Retina (tissue), 1 donor: ENCODE results near the gene TBC1D17.
A peak's percentile ranks its signal among the peaks of the same experiment; 100 is the strongest.

Experiments
- DNase-seq: peaks from one replicate; pipeline ENCODE4 v3.0.0-alpha.2; 2016

Gene TBC1D17

DNA sequence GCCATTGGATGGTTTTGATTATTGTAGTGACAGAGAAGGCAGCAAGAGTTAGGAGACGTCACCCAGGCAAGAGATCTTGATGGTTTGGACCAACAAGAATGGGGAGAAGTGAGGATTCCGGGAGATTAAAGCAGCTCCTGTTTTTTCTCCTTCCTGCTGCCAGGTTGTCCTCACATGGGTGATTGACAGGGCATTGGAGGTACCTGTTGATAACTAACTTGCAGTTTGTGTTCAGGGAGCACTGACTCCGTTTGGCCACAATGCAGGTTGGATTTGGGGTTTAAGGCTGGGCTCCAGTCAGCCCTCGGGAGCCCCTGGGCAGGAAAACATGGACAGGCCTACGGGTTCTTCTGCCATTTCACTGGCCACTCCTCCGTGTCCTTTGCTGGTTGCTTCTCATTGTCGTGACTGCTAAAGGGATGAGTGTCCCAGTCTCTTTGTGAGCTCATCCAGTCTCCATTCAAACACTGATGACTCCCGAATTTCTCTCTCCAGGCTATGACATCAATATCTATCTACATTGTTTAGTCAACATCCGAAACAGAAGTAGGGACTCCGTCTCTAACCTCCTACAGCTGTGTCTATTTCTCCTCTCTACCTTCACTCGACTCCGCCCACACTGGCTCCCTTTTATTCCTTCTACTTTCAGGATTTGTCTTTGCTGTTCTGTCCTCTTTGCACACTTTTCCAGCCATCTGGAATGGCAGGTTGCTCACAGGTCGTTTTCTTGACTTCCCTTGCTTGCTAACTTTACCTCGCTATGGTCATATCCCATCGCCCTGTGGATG, 27.9 kb upstream of the TBC1D17 start:
- no peak for DNase-seq

DNA sequence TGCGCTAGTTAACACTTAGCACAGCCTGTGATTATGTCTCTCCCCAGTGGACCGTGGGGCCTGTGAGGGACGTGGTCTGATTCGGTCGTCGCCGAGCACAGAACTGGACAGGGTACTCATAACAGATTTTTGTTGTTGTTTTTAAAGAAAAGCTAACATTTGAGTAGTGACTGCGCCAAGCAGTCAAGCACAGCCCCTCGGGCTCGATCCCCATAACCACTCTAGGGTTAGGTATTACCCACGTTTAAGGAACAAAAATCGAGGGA, 27.3 kb upstream of the TBC1D17 start:
- no peak for DNase-seq

- peak; percentile 98 for DNase-seq
These were observed 26.8 kb upstream of the TBC1D17 start, which contains the start of gene PTOV1 for GRCh38 chr19:49850487-49851342. TSS of gene PTOV1 (plus strand) at chr19:49851159.

DNA sequence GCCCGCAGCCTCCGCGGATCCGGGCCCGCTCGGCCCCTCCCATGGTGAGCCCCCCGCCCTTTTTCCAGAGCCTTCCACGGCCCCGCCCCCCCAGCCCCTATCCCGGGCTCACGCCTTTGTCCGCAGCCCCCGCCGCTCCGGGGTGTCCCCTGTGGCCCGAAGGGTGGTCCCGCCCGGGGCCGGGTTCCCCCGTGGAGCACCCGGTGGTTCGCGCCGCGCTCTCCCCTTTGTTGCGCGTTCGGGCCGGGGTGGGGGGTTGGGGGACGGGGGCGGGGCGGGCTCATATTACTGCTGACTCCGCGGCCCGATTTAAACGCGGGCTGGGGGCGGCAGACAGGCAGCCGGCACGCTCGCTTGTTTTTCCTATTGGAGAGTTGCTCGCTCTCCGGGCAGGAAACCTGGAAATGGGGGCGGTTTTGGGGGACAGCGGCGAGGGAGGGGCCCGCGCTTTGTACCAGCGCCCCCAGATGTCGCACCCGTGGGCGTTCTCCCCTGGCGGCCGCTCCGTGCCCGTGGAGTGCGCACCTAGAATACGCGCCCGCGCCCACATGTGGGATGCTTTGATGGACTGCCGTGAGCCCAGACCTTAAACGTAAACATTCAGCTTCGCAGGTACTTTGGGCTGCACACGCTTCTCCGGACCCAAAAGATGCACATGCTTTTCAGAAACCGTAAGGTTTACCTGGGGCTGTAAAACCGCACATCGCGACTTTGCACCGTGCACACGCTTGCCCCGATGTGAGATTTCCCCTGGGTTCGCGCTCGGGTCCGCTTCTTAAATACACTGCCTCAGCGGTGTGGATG, 25.8 kb upstream of the TBC1D17 start:
- no peak for DNase-seq

DNA sequence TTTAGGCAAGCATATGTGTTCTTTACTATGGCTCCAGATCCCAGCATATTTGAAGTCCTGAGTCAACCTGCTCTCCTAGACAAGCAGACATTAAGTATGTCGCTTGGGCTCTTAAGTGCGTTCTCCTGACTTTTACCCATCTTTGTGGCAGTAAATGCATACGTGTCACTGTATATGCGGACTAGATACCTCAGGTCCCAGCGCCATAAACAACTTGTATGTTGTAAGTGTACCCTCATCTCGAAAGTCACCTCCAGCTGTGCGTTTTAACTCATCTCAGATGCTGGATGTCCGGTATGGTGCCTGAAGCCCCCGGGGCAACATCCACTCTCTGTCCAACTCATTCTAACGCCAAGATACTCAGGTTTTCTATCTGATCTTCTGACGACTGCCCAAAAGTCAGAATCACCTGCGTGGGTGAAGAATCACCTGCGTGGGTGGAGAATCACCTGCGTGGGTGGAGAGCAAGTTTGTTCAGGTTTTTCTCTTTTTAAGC, 24.8 kb upstream of the TBC1D17 start:
- DNase-seq, result no peak

DNA sequence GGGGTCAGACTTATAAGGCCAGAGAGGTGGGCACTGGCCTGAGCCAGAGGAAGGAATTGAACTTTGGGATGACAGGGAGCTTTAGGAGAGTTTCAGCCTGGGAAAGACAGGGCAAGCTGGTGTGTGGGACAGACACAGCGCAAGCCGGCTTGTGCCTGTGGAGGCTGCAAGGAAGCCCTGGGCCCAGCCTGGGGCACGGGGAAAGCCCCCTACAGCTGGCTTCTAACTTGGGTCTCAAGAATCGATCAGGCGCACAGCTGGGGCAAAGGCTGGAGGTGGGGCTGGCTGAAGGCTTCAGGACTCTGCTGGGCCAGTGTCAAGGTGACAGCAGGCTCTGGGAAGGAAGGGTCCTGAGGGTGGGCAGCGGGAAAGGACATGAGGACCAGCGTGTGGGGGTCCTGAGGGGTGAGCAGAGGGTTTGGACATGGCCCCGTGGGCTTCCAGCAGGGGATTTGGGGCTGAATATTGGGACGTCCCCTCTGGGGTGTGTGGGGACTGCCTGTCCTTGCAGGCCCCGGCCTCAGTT, 23.6 kb upstream of the TBC1D17 start:
- DNase-seq, result no peak

DNA sequence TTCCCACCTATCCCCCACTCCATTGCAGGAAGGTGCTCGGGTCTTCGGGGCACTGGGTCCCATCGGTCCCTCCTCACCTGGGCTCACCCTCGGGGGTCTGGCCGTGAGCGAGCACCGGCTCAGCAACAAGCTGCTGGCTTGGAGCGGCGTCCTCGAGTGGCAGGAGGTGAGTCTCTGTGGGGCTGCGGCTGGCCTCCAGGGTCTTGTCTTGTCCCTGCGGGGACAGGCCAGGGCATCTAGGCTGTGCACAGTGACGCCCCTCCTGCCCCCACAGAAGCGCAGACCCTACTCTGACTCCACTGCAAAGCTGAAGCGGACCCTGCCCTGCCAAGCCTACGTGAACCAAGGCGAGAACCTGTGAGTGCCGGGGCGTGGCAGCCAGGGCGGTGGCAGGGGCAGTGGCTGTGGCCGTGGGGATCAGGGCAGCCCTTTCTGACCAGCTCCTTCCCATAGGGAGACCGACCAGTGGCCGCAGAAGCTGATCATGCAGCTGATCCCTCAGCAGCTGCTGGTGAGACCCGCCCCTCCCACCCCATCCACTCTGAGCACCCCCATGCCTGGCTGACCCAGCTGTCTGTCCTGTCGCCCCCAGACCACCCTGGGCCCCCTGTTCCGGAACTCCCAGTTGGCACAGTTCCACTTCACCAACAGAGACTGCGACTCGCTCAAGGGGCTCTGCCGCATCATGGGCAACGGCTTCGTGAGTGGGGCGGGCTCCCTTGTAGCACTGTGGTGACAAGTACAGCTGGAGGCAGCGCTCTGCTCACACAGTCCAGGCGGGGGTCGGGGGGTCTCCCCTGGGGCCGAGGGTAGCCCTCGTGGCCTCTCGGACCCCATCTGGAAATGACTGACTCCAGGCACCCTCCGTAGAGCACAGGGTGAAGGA, 22.9 kb upstream of the TBC1D17 start:
- DNase-seq, result no peak

- DNase-seq, result no peak
These were observed 22.2 kb upstream of the TBC1D17 start for GRCh38 chr19:49855277-49855675.

GRCh38 chr19:49855676-49856573, 21.6 kb upstream of the TBC1D17 start:
- DNase-seq, result no peak

GRCh38 chr19:49856574-49857021, 20.9 kb upstream of the TBC1D17 start:
- DNase-seq, result no peak

DNA sequence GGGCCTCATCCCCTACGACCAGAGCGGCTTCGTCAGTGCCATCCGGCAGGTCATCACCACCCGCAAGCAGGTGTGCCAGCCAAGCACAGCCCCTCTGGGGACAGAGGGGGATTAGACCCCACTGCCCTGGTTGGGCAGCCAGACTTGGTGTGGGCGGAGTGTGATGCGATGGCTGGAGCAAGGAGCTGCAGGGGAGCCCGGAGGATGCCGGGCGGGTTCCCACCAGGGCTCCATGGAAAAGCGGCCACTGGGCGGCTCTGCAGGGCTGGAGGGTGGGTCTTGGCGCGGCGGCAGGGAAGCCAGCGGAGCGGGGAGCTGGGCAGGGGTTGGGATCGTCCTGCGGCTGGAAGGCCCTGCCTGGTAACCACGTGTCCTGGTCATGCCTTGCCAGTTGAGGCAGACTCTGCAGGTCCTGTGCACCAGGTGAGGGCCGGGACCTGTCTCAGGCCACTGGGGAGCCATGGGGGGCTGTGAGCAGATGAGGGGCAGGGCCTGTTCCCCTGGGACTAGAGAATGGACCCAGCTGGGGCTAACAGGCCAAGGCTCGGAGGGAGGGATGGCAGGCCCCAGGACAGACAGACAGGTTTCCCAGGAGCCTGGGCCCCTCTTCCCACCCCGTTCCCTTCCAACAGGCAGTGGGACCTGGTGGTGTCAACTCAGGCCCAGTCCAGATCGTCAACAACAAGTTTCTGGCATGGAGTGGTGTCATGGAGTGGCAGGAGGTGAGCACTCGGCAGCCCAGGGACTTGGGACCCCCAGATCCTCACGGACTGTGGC, 20.3 kb upstream of the TBC1D17 start:
- no peak for DNase-seq

GRCh38 chr19:49857838-49858087, 19.7 kb upstream of the TBC1D17 start:
- DNase-seq, result no peak

GRCh38 chr19:49858088-49858985, 19.2 kb upstream of the TBC1D17 start:
- DNase-seq, result no peak

- no peak for DNase-seq
These were observed 17.7 kb upstream of the TBC1D17 start for GRCh38 chr19:49859682-49860335.

DNA sequence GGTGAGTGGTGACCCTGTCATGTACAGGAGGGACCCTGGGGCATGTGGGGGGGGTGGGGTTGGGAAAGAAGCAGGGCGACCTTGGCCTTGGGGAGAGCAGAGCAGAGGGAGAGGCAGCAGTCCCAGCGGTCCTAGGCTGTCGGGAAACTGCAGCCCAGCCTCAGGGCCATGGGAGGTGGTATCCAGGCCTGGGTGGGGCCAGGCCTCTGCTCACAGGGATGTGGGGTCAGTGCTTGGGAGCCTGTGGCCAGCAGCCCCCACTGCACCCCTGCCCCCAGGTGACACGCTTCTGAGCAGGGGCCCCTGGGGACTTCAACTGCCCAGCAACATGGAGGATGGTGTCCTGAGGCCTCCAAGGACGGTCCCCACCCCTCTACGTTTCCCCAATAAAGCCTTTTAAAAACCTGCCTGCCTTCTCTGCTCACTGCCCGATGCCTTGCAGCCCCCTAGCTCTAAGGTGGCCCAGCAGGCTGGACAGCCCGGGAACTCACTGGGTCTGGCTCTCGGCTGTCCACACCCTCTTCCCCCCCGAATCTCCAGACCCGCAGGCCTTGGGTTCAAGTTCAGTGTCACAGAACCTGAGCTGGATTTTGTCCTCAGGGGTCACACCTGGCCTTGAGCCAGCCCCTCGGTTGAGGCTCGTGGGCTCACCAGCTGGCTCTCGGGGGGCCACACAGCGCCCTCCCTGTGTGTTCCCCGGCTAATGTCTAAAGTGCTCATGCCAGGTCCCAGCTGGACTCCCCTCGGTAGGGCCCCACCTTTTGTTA, 17.0 kb upstream of the TBC1D17 start:
- no peak for DNase-seq

DNA sequence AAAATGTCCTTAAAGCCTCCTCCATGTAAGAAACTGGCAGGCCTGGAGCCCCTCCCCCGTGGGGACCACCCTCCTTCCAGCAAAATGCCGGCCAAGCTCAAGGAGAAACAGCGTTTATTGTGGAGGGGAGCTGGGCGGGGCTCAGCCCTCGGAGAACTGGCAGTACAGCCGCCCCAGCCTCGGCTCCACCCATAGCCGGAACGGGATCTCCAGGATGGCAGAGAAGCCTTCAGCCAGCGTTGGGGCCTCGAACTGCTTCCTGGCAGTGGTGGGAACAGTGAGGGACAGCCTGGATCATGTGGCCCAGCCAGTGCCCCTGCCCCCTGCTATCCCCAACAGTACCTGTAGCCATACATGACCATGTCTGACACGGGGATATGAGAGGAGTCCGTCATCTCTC, 16.4 kb upstream of the TBC1D17 start:
- DNase-seq, result no peak

DNA sequence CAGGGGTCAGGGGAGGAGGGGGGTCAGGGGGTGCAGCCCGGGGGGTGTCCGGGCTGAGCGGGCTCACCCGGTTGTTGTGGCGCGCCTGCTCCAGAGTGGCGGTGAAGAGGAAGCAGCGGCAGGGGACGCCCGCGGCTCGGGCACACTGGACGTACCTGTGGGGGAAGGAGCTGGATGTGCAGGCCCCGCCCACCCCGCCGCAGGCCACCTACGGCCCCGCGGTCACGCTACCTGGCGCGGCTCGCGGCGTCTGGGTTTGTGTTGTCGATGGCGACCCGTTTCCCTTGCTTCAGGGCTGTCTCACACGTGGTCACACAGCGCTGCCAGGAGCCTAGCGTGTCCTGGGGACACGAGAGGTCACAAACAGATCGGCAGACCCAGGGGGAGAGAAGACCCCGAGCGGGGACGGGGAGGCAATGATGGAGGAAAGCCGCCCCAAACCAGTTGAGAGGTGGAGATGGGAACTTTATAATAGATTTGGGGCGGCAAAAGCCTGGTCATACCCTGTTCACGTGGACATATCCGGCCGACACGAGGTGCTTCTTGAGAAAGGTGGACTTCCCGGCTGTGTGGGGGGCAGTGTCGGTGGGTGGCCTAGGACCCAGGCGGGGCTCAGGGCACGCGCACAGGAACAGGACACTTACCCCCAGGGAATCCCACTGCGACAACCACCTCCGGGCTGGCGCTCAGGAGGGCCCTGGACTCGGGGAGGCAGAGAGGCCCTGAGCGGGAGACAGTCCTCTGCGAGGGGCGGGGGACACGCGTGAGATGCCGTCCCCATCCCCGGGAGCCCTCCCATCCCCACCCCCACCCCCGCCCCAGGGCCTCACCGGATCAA, 15.7 kb upstream of the TBC1D17 start:
- DNase-seq, result no peak
